Activated CD4-positive, alpha-beta T cell treated with anti-CD3 and anti-CD28 coated beads for 1 hour (primary cell): ENCODE measurements around the gene RFT1.

ENCODE experiments used
- DNase-seq: peaks from one replicate; pipeline ENCODE4 v3.0.0-alpha.2; 2020

Gene RFT1

GRCh38 chr3:53120336-53120735, 9.9 kb downstream of the RFT1 start:
- no peak for DNase-seq

GRCh38 chr3:53116956-53117355, 13.3 kb downstream of the RFT1 start:
- no peak for DNase-seq

- DNase-seq: no peak
Observed at GRCh38 chr3:53114412-53115074, 15.7 kb downstream of the RFT1 start.

- peak; percentile 65 for DNase-seq
Observed at GRCh38 chr3:53114011-53114400, 16.2 kb downstream of the RFT1 start.

- DNase-seq: no peak
Observed at GRCh38 chr3:53113293-53114010, 16.8 kb downstream of the RFT1 start.

GRCh38 chr3:53111822-53112221, 18.4 kb downstream of the RFT1 start:
- DNase-seq: no peak

GRCh38 chr3:53109891-53110771, 20.1 kb downstream of the RFT1 start:
- no peak for DNase-seq

GRCh38 chr3:53109190-53109589, 21.0 kb downstream of the RFT1 start:
- DNase-seq: no peak

GRCh38 chr3:53104762-53105161, 25.5 kb downstream of the RFT1 start:
- no peak for DNase-seq

GRCh38 chr3:53103397-53104296, 26.6 kb downstream of the RFT1 start:
- no peak for DNase-seq

GRCh38 chr3:53102601-53103147, 27.6 kb downstream of the RFT1 start:
- DNase-seq: no peak

- DNase-seq: no peak
Observed at GRCh38 chr3:53101956-53102355, 28.3 kb downstream of the RFT1 start.

- DNase-seq: no peak
Observed at GRCh38 chr3:53100818-53101466, 29.3 kb downstream of the RFT1 start.

GRCh38 chr3:53097887-53098286, 32.3 kb downstream of the RFT1 start:
- DNase-seq: no peak

- DNase-seq: no peak
Observed at GRCh38 chr3:53092942-53093341, 37.3 kb downstream of the RFT1 start.

- no peak for DNase-seq
Observed at GRCh38 chr3:53092216-53092615, 38.0 kb downstream of the RFT1 start.

- DNase-seq: no peak
Observed at GRCh38 chr3:53091011-53091410, 39.2 kb downstream of the RFT1 start.

GRCh38 chr3:53089511-53089910, 40.7 kb downstream of the RFT1 start:
- DNase-seq: no peak

- DNase-seq: no peak
Observed at GRCh38 chr3:53085476-53085875, 44.8 kb downstream of the RFT1 start.

GRCh38 chr3:53084310-53085001, 45.8 kb downstream of the RFT1 start:
- no peak for DNase-seq

- no peak for DNase-seq
Observed at GRCh38 chr3:53083949-53084309, 46.3 kb downstream of the RFT1 start.
